PC-9 (cell line): Measurements from ENCODE around the gene TRAPPC13. TPM values are rescaled to one million over a fixed set of nuclear protein-coding genes. Genes with fewer than 3 reads are reported as not detected.

Experiments used
- Bru-seq: library from RNA; stranded (reverse); fragments of 400-500 nt; gene quantifications from one replicate; lab custom pipeline; 2021; lab: Mats Ljungman, UMichigan
- BruChase-seq, 2 experiments: library from RNA; stranded (reverse); fragments of 400-500 nt; gene quantifications; one replicate each; lab custom pipeline; 2021; lab: Mats Ljungman, UMichigan
- BruUV-seq: library from RNA; stranded (reverse); fragments of 400-500 nt; replicated peaks from 2 replicates; lab custom pipeline; 2021; lab: Mats Ljungman, UMichigan
- CTCF ChIA-PET: fragments of 300-600 bp; sonication (Branson Sonifier 250); formaldehyde crosslinking; loops from one replicate; lab custom pipeline; 2022; ENCODE audit warnings: antibody characterized with exemption; lab: Charles Lee
- POLR2A ChIA-PET: fragments of 300-600 bp; sonication (Branson Sonifier 250); formaldehyde crosslinking; loops from one replicate; lab custom pipeline; 2022; ENCODE audit warnings: antibody characterized with exemption; ENCODE audit not compliant: unreplicated experiment; lab: Charles Lee
- DNase-seq, 2 experiments: peaks; one replicate each; pipeline versions ENCODE4 v3.0.0 to v3.0.0-alpha.2; 2015 to 2022; ENCODE audit warnings: mixed read lengths in 1 of 2
- H2AFZ ChIP-seq: fragments of 200-600 bp; sonication (generic); 2 replicates; pipeline ENCODE4 v1.8.1; 2017; ENCODE audit warnings: antibody characterized with exemption
- H3F3A ChIP-seq: fragments of 200-600 bp; sonication (generic); 2 replicates; pipeline ENCODE4 v1.8.1; 2017; ENCODE audit warnings: antibody characterized with exemption, mild to moderate bottlenecking, low read depth; ENCODE audit not compliant: insufficient read depth
- H3K27ac ChIP-seq: fragments of 200-600 bp; sonication (generic); 2 replicates; pipeline ENCODE4 v1.6.1; 2016; ENCODE audit warnings: mixed run types
- H3K27me3 ChIP-seq: fragments of 200-600 bp; sonication (generic); 2 replicates; pipeline ENCODE4 v1.6.1; 2016; ENCODE audit warnings: low read depth, mixed run types; ENCODE audit not compliant: insufficient read depth
- H3K36me3 ChIP-seq: fragments of 200-600 bp; sonication (generic); 2 replicates; pipeline ENCODE4 v1.6.1; 2016; ENCODE audit warnings: low read depth, mixed run types
- H3K4me1 ChIP-seq: fragments of 200-600 bp; sonication (generic); replicated peaks from 2 replicates; pipeline ENCODE4 v1.6.1; 2016; ENCODE audit warnings: mixed run types; ENCODE audit not compliant: insufficient read depth
- H3K4me2 ChIP-seq: fragments of 200-600 bp; sonication (generic); 2 replicates; pipeline ENCODE4 v1.6.1; 2017; ENCODE audit warnings: mixed run types
- H3K4me3 ChIP-seq: fragments of 200-600 bp; sonication (generic); 2 replicates; pipeline ENCODE4 v1.6.1; 2016; ENCODE audit warnings: mixed run types
- H3K79me2 ChIP-seq: fragments of 200-600 bp; sonication (generic); 2 replicates; pipeline ENCODE4 v1.6.1; 2017; ENCODE audit warnings: low read depth, mixed run types
- H3K9me2 ChIP-seq: fragments of 200-600 bp; sonication (generic); 2 replicates; pipeline ENCODE4 v1.8.1; 2017; ENCODE audit warnings: mild to moderate bottlenecking; ENCODE audit not compliant: insufficient read depth
- H3K9me3 ChIP-seq: fragments of 200-600 bp; sonication (generic); 2 replicates; pipeline ENCODE4 v1.8.1; 2016; ENCODE audit warnings: low read depth; ENCODE audit not compliant: insufficient read depth
- H4K20me1 ChIP-seq: fragments of 200-600 bp; sonication (generic); 2 replicates; pipeline ENCODE4 v1.8.1; 2017; ENCODE audit not compliant: insufficient read depth
- EZH2 ChIP-seq: fragments of 200-600 bp; sonication (generic); IDR thresholded peaks from 2 replicates; pipeline ENCODE4 v1.8.0; 2017; ENCODE audit warnings: antibody characterized with exemption, low read depth
- intact Hi-C: fragments of 100-400 bp; cut with micrococcal nuclease; formaldehyde crosslinking; loops from one replicate; pipeline ENCODE4 v1.10.0; 2022; ENCODE audit not compliant: unreplicated experiment
- long read RNA-seq: library from polyadenylated mRNA; stranded (forward); transcript quantifications from one replicate; pipeline ENCODE4 v2.0.0, GENCODE V29; 2022
- total RNA-seq: library from RNA; stranded (reverse); gene quantifications from 2 replicates; pipeline ENCODE4 v1.2.3, GENCODE V29; 2021
- TF ChIP-seq, protein P1 (sequence below): fragments of 200-600 bp; sonication (generic); conservative IDR thresholded peaks from 2 replicates; pipeline ENCODE4 v1.6.1; 2017; ENCODE audit warnings: mixed run types, antibody characterized with exemption, mild to moderate bottlenecking, moderate library complexity

The TRAPPC13 gene, protein sequence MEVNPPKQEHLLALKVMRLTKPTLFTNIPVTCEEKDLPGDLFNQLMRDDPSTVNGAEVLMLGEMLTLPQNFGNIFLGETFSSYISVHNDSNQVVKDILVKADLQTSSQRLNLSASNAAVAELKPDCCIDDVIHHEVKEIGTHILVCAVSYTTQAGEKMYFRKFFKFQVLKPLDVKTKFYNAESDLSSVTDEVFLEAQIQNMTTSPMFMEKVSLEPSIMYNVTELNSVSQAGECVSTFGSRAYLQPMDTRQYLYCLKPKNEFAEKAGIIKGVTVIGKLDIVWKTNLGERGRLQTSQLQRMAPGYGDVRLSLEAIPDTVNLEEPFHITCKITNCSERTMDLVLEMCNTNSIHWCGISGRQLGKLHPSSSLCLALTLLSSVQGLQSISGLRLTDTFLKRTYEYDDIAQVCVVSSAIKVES
- 16.2 and 16.5 TPM in 2 replicates for total RNA-seq
- percentile 70 among the genes with signal in this experiment for Bru-seq, nascent RNA
- BruChase-seq, experiment 1, labeled RNA remaining after a 2-hour chase, result percentile 79 among the genes with signal in this experiment
- BruChase-seq, experiment 2, labeled RNA remaining after a 6-hour chase, result percentile 68 among the genes with signal in this experiment
- long read RNA-seq, transcript TRAPPC13-201 (12 exons, 2,715 nt), result major isoform, 6 of 43 reads
- long read RNA-seq, transcript TRAPPC13-208 (12 exons, 1,410 nt), result minor isoform, 5 of 43 reads
- long read RNA-seq, partial matches to known transcripts, result 6 of 43 reads
- long read RNA-seq, other reads (novel, unspliced or antisense), result 22 of 43 reads

DNA sequence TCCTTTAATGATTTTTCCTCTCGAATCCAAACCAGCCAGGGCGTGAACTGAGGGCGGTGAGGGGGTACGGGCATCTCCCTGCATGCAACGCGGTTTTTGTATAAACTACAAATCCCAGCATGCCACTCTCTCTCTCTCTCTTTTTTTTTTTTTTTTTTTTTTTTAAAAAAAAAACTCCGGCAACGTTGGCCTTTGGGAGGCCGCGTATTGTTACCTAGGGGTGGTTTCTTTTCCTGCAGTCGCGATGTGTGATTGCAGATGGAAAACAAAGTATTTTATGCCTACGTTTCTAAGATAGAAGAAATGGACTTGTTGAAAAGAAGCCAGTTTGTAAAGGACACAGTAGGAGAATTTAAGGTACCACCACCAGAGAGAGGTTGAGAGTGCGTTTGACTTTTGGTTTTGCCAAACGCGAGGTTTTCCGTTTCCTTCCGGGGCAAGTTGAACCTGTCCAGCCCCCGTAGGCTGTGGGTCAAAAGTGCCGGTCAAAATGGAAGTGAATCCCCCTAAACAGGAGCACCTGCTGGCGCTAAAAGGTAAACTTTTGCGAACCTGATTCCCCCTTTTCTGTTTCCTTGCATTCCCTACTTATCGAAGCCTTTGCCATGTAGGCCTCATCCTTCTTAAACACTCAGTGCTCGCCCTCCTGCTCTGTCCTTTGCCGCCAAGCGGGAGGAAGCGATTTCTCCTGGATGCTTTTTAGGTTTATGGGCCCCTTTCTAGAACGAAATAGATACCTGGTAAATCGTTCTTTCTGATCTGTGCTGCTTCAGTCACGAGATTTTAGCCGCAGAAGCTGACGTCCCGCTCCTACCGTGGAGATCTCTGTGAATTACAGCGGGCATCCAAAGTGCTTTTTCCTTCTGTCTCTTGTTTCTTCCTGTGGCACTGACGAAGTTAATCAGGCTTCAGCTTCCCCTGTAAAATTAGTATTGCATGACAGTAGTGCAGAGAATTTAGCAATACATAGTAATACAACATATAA is at the start of gene TRAPPC13, which contains the start of gene SHLD3:
TSS of gene TRAPPC13 (plus strand) at position 457 of the 985 bp plus-strand sequence. CDS start at position 491, 34 bp downstream.
TSS of gene SHLD3 (plus strand) at position 457 of the 985 bp plus-strand sequence. CDS start 4,561 bp downstream, outside the sequence.
- Histone ChIP-seq H3F3A (no peaks in the 10 kb centered on the region), H2AFZ (peak within 1 kb of the TSS; percentile 98), H3K9me2 (no peaks in the 10 kb centered on the region), H3K36me3 (0 out of 2 replicates have a peak, but pooled peaks cover 4% of the 10 kb centered on the region), H3K27me3 (no peaks in the 10 kb centered on the region), H3K9me3 (no peaks in the 10 kb centered on the region), H3K4me3 (peak within 1 kb of the TSS; percentile 96), H3K4me1 (peaks cover 22% of the 10 kb centered on the region), H3K79me2 (peaks cover 87% of the 10 kb centered on the region), H3K27ac (peak within 1 kb of the TSS; percentile 73), H4K20me1 (no peaks in the 10 kb centered on the region; the same call in 1 of the 2 replicates), H3K4me2 (peak within 1 kb of the TSS; percentile 86)
- CTCF ChIA-PET, result no interaction called here
- no peak for TF ChIP-seq EZH2
- TF ChIP-seq, protein P1, sequence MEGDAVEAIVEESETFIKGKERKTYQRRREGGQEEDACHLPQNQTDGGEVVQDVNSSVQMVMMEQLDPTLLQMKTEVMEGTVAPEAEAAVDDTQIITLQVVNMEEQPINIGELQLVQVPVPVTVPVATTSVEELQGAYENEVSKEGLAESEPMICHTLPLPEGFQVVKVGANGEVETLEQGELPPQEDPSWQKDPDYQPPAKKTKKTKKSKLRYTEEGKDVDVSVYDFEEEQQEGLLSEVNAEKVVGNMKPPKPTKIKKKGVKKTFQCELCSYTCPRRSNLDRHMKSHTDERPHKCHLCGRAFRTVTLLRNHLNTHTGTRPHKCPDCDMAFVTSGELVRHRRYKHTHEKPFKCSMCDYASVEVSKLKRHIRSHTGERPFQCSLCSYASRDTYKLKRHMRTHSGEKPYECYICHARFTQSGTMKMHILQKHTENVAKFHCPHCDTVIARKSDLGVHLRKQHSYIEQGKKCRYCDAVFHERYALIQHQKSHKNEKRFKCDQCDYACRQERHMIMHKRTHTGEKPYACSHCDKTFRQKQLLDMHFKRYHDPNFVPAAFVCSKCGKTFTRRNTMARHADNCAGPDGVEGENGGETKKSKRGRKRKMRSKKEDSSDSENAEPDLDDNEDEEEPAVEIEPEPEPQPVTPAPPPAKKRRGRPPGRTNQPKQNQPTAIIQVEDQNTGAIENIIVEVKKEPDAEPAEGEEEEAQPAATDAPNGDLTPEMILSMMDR, result no peak
- BruUV-seq, result TSS peak; percentile 81
- POLR2A ChIA-PET, result interaction anchor here (0.7 kb wide), 1 partner anchor 564 kb away, joined by 3 read pairs; no protein-coding TSS in a partner anchor
- peak; percentile 69 to 81 for DNase-seq
- intact Hi-C loops, result no loop called here

DNA sequence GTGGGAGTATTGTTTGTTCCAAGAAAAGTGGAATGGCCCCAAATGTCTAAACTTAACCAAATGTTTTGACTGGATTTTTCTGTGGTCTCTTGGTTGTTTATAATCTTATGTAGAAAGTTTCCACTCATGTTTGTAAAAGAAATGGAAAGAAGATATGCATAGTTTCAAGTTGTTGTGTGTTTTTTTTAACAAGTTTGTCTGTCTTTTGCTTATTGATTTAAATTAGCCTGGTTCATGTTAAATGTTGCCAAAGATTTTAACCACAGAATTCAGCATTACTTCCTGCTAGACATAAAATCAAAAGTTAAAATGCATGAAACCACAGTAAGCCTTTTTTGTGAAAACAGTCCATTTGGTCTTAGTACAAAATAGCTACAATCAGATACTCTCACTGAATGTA is 47.7 kb upstream of the TRAPPC13 start:
- Histone ChIP-seq H3K27ac (no peak overlapping the region), H2AFZ (no peak overlapping the region), H3K36me3 (0 out of 2 replicates have a peak, but pooled peaks cover 19% of the 10 kb centered on the region), H3K9me3 (no peaks in the 10 kb centered on the region), H3K4me1 (no peaks in the 10 kb centered on the region), H3K79me2 (no peaks in the 10 kb centered on the region), H3K27me3 (no peaks in the 10 kb centered on the region), H4K20me1 (no peaks in the 10 kb centered on the region), H3K9me2 (no peaks in the 10 kb centered on the region), H3K4me2 (no peak overlapping the region), H3F3A (no peaks in the 10 kb centered on the region), H3K4me3 (no peak overlapping the region)
- TF ChIP-seq, protein P1, result no peak
- TF ChIP-seq EZH2, result no peak
- DNase-seq, result no peak
- BruUV-seq, result no TSS peak
- ChIA-PET POLR2A (no interaction called here), CTCF (no interaction called here)
- intact Hi-C loops, result no loop called here
